Activated CD8-positive, alpha-beta memory T cell treated with anti-CD3 and anti-CD28 coated beads, Interleukin-2, amount 50 U/mL, for 24 hours (primary cell): Measurements from ENCODE around the gene DTNA.

Experiments
- DNase-seq: peaks from one replicate; pipeline ENCODE4 v3.0.0-alpha.2; 2020; ENCODE audit errors: extremely low read depth

Gene DTNA

DNA sequence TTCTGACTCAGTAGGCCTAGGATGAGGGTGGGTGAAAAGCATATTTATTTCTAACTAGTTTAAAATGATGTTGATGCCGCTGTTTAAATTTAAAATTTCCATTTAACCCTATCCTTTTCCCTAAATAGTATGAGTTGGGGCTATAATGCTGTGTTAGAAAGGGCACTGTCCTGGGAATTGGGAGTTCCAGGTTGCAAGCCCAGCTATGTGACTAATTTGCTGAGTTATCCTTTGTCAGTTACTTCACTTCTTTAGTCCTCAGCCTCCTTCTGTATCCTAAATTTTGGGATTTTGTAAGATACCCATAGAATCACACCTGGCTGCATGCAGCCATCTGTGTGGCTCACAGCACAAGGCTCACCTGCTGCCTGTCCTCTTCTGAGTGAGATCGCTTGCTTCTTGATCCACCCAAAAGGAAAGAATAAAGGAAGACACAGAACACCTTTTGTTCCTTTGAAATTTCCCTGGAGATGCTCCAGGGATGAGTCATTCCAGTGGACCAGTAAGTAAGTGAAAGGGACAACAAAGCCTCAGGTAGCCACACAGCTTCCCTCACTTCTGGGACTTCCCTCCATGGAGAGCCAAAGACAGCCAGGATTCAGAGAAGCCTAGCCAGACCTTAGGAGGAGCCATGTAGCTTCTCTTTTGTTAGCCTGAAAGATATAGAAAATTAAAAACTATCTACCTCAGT, 97.2 kb downstream of the DTNA start:
- no peak for DNase-seq

DNA sequence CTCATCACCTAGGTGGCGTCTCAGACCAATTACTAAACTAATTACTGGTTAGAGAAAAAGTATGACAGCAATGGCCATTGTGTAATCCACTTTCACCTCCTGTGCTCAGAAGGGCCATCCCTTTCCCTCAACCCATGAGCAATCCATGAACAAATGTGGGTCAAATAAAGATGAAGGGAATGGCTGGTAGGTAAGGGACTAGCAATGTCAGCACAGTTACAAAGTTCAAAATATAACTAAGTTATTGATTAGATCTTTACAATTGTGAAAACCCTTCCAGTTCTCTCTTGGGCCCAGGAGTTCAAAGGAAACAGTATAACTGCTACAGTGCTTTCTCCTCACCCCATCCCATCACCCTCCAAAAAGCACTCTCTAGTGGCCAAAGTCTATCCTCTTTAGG, 98.3 kb downstream of the DTNA start:
- no peak for DNase-seq

DNA sequence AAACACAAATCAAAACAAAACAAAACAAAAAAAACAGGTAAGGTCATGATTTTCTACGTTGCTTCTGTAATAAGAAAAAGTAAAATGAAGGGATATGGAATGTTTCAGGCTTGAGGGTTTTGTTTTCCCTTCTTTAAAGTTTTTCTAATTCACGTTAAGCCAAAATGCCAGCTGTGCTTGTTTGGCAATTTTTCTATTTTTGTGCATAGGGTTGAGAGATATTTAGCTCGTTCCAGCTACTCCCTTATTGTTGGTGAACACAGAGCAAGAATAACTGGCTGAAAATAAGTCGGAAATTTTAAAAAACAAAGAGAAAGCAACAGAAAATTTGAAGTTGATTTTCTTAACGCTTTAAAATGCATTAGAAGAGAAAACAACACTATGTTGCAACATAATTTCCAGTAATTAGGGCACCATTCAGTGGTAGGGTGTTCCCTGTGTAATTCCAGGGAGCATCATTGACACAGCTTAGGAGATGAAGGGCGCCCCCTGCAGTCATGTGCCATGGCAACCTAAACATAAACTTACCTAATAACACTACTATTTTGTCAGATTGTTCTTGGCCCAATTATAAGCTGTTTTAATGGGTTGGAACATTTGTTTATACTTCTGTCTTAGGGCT, 99.5 kb downstream of the DTNA start:
- DNase-seq: no peak

DNA sequence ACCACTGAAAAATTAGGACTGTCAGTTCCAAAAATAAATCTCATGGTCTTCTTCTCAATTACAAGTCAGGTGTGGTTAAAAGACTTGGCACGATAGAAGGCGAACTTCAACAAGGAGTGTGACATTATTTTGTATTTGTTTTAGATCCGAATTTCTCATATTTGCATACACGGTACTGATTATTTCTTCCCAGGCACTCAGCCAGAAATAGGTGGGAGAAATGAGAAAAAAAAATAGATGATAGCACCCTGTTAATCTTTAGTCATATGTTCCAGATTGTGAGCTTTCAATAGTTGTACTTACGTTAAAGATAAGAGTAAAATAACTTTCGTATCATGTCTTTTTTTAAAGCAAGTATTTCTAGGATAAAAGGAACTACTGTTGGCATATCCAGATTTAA, 106.1 kb downstream of the DTNA start:
- DNase-seq: no peak

DNA sequence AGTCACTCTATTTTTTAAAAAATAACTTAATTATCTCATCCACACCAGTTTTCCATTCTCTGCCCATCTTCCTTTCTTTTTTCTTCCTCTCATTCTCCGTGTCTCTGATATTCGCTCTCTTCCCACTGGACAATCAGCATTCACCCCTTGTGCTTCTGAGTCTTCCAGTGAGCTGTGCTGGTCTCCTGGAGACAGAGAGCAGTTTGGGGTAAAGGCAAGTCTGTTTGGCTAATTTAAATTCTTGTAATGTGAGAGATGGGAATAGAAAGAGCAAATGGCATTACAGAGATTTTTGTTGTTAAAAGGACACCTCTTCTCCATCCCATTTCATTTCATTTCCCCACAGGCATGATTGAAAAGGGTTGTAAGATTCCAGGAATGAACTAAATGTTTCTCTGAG, 107.5 kb downstream of the DTNA start:
- DNase-seq: no peak

DNA sequence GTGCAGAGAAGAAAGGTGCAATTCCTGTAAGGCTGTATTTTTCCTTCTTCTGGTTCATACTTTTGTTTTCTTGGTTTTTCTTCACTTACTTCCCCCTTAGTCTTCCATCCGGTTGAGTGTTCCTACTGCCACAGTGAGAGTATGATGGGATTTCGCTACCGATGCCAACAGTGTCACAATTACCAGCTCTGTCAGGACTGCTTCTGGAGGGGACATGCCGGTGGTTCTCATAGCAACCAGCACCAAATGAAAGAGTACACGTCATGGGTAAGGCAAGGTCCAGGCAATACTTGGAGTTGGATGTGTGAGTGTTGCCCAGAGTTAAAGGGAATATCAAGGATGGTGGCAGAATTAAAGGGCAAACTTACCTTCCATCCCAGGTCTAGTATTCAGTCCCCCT, 108.0 kb downstream of the DTNA start:
- no peak for DNase-seq

DNA sequence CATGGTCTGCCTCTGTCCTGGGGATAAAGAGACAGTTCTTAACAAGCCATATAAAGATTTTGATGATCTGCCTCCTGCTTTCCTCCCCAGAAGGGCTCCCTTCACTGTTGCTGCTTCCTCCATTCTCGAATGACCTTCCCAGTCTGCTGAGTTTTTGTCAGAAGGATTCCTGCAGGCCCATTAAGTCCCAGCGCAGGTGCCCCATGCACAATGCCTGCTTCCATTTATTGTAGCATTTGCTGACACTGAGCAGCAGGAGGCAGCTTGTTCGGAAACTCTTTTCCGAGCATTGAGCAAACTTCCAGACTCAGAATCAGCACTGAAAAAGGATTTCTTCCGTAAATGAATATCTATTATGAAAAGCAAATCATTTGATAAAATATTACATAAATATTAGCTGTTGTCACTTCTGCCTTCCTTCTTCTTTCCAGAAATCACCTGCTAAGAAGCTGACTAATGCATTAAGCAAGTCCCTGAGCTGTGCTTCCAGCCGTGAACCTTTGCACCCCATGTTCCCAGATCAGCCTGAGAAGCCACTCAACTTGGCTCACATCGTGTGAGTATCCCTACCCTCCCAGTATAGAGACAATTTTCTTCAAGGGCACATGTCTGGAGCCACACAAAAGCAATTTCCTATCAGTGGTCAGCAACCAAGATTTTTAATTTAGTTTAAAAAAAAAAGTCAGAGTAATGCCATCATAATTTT, 110.4 kb downstream of the DTNA start:
- DNase-seq: no peak

DNA sequence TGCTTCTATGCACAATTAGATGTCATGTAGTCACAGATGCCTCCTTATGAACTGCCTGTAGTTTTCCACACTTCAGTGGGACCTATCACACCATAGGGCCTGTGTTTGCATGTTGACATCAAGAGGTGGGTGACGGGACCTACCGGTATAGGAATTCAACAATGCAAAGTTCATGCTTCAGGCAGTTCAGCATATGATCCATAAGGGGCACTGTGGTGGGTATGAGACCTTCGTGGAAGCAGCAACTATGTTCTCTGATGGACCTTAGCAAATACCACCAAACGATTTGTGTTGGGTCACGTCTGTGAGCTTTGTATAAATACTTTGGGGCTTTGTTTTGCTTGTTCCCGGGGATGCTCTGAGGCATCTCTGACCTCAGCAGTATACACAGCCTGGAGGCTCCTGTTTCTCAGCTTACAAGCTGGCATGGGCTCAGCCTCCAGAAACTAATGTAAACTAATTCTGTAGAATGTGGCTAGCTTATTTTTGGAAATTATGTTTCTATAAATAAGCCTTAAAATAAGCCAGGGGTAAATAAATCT, 111.6 kb downstream of the DTNA start:
- DNase-seq: no peak

DNA sequence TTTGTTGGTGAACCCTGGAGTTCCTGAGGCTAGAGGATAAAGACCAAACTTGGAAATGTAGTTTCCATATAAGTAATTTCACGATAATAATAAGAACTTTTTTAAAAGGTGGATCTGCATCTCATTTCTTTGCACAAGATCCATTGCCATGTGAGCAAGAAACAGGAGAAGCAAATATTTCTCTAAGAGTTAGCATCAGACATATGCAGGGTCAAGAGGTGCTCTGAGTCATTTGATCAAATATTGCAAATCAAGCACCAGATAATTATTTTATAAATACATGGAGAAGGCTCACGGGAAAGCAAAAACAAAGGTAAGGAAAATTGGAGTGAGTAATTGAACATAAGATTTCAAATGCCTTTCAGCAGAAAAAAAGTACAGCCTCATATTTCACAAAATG, 118.0 kb downstream of the DTNA start:
- no peak for DNase-seq

DNA sequence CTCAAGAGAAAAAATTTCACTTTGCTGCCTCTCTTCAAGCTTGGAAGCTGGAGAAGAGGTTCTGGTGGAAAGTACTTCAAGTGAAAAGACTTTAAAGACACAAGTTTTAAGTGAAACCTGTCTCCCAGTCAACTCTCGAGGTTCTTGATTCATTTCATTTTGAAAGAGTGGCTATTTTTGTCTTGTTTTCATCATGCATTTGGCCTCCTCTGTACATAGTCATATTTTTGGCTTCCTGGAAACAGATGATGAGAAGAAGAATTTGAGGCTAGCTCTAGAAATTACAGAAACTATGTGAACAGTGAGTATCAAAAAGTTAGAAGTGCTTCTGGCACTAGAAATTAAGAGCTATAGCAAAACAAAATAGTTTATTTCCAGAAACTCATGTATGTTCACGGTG, 124.8 kb downstream of the DTNA start:
- no peak for DNase-seq

DNA sequence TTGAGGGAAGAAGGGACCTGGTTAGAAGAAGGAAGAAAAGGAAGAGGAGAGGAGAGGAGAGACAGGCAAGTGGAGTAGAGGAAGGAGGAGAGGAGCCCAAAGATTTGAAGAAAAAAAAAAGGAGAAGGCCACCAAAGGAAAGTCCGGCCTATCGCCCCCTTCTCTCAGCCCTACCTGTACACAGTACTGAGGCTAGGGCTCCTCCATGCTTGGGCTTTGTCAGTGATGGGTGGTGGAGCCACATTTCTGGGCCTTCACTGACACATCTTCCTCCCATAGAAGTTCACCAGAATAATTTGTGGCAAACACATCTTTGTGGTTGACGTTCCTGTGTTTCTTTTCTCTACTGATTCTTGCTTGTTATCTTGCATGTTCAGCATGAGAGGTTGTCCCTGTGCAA, 125.4 kb downstream of the DTNA start:
- no peak for DNase-seq

DNA sequence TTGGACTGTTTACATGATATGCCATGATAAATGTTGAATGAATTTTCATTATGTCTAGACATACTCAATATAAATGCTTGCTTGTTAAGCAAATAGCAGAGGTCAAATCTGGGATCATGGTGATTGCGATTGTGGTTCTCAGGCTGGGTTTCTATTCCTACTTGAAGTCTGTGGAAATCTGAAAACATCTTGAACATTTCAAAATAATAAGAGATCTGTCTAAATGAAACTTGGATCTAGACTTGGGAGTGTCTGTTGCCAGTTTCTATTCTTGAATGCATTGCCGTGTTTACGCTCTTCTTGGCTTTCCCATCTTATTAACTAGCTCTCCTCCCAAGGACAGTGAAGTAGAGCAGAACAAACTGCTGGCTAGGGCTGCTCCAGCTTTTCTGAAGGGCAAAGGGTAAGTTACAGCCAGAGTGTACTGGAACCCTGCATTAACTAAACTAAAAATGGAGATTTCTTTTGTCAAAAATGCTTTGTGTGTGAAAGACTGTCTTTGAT, 127.7 kb downstream of the DTNA start:
- no peak for DNase-seq

DNA sequence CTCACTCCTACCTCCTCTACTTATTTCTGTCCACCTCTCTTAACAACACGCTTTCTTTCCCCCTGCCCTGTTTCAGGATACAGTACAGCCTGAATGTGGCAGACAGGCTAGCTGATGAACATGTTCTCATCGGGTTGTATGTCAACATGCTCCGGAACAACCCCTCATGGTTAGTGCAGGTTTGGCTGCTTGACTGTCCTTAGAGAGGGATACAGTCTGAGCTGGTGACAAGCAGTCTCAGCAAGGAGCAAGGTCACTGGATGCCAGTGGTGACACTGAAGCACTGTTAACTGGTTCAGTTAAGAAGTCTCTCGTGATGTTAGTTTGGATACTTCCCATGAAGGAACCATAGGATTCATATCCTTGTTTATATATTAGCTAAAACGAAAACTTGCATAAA, 128.6 kb downstream of the DTNA start:
- DNase-seq: no peak

DNA sequence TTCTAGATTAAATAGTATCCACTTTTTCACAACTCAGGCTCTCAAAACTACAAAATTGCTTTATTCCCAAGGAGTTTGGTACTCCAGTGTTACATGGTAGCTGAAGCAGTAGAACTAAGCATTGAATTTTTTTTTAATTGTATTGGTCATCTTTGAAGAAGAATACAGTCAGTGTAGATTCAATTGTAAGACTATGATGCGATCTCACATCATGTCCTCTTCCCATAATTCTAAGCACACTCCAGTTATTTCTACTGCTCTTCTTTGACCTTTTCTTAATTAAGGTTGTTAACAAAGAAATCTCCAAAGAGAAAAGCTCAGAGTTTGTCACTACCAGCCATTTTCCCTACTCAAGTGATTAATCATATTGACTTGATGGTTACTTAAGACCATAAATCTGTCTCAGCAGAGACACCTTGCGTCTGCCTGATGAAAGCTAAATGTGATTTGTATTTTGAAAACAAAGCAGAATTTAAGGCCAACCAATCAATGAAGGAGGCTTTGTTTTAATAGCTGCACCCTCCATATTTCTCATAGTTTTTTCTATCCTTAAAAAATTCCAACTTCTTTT, 130.2 kb downstream of the DTNA start:
- no peak for DNase-seq

DNA sequence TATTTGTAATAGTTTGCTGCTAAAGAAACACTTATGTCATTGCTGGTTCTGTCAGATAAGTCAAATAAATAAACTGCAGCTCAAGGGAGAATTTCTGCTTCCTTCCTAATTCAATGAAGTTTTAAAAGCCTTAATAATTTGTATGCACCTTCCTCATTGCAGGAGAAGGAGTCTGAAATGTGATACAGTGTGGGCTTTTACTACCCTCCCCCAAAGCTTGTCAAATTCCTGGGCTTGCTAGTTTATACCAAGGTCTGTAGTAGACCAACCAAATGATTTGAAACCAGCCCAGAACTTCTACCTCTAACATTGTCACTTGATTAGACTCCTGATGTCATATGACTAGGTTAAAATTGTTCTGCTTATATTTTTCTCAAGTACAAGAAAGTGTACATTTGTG, 131.8 kb downstream of the DTNA start:
- no peak for DNase-seq

DNA sequence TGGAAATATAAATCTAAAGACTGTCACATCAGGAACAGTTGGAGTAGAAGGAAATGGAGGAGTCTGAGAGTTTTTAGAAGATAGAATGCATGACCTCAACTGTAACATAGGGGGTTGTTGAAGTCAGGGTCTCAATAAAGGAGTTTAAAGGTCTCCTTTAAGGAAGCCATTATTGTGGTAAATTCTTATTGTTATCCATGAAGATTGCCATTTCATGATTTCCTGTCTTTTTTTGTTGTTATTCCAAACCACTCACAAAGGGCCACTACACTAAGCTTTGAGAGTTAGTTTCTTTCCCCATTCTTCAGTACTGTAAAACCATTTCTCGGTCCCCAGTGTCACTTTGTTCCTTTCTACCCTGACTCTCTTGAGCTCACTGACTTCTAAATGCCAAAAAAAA, 134.0 kb downstream of the DTNA start:
- DNase-seq: no peak

DNA sequence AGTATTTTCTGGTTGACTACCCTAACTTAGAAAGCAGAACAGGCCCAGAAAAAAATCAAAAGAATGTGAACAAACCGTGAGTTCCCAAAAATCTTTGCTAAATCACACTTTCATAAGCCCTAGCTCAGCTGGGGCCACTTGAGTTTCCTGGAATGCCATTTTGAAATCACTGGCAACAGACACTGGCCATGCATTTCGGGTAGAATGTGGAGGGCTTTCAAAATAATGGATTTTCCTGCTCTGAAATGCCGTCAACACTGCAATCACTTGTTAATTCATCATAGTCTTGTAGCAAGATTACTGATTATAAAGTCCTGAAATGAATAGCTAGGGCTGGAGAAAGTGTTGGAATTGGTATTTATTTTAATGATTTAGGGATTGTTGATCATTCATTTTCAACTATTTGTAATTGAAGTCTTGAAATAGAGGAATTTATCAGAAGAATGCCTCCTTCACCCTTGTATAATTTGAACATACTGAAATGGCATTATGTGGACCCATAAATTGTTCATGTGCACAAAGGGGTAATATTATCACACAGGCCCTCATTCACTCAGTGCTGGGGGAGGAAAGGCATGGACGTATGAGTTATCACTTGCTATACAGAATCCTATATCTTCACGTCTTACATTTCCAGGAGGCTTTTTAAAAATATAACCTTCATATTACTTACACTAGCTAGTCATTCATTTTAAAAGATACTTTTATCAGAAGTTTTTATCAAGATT, 134.8 kb downstream of the DTNA start:
- no peak for DNase-seq

DNA sequence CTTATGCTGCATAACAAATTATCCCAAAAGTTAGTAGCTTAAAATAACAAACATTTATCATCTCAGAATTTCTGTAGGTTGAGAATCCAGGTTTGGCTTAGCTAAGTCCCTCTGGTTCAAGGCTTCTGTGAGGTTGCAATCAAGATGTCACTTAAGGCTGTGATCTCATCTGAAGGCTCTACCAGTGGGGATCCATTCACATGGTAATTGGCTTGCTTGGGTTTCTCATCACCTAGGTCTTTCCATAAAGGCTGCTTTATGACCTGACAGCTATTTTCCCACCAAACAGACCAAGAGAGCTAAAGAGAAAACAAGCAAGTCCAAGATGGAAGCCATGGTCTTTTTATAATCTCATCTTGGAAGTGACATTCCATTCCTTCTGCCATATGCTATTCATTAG, 137.3 kb downstream of the DTNA start:
- no peak for DNase-seq

DNA sequence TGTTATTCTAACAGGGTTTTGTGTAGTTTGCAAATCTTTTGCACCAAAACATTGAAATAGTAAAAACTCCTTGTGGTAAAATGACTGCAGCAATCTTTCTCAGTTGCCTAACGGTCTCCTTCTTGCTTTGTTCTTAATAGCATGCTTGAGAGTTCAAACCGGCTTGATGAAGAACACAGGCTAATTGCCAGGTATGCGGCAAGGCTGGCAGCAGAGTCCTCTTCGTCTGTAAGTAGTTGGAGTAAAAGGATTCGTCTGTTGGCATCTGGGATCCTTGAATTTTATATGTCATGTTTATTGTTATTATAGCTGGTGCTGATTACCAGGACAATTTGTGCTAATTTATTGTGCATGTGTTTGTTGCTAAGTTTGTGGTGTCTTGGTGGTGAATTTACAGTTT, 138.1 kb downstream of the DTNA start:
- no peak for DNase-seq

DNA sequence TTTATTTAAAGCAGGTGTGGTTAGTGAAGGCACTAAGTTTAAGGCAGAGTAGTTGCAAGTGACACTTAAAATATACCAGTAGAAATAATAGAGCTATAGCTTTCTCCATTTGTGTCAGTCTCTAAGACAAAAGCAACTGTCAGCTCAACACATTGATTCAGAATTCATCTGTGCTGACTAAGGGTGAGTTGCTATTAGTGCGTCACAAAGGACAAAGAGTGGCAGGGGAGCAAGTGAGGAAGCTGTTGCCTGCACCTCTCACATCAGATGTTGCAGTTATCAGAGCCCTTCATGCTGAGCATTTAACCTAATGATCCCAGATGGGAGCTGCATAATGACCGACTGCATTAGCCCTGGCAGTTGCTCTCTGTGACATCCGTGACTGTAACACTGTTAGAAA, 138.6 kb downstream of the DTNA start:
- no peak for DNase-seq

DNA sequence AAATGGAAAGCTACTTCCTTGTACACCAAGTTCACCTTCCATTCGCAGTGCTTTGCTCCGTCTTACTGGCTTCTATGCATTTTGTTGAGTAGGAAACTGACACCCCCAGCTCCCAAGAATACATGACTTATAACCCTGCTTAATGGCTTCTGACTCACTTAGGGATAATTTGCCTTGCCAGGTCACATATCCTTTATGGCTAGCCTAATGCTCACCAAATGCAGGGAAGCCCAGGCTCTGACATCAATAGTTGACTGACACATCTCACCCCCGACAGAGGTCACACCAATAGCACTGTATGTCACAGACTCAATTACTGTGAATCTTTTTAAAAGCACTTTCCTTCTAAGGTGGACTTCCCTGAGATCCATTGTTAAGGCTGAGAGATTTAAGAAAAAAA, 147.2 kb downstream of the DTNA start:
- no peak for DNase-seq

DNA sequence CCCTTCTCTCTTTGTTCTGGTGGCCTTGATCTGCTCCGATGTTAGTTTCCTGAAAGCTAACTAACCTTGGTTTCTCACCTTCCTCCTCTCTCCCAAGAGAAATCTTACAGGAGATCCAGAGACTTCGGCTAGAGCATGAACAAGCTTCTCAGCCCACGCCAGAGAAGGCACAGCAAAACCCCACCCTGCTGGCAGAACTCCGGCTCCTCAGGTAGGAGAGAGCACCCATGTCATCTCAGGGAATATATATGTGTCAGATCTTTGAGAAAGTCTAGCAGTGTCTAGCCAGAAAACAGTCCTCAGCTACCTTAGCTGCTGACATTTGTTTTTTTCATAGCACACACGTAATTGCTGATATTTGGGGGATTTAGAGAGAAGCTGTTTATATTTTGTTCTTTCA, 148.1 kb downstream of the DTNA start:
- no peak for DNase-seq
